ENCODE data around the gene AUH. TPM values are rescaled to one million over a fixed set of nuclear protein-coding genes. Genes with fewer than 3 reads are reported as not detected.

AUH gene
- total RNA-seq, 1 experiment from 2014 or later, result 21.7 TPM

- Histone ChIP-seq H4K8ac (replicated peaks; ENCODE audit: insufficient read length, low read depth, low read length) (no peak overlapping the region), H2AK5ac (ENCODE audit: insufficient read length, low read length) (no peak overlapping the region), H4K91ac (ENCODE audit: insufficient read length, low read depth, low read length) (no peak overlapping the region), H3K4me2 (ENCODE audit: insufficient read depth, insufficient read length, low read length) (no peak overlapping the region), H2BK12ac (ENCODE audit: insufficient read length, low read depth, low read length) (no peak overlapping the region), H2BK20ac (ENCODE audit: low read depth, low read length, poor library complexity, severe bottlenecking) (no peak overlapping the region), H3K79me1 (ENCODE audit: insufficient read depth, low read depth, low read length, poor library complexity, severe bottlenecking) (no peaks in the 10 kb centered on the region), H3K27ac (ENCODE audit: insufficient read length, low read depth, low read length) (no peak overlapping the region), H3K27me3 (ENCODE audit: insufficient read depth, low read length) (no peaks in the 10 kb centered on the region), H3K23me2 (ENCODE audit: insufficient read length, low read depth, low read length, poor library complexity, severe bottlenecking) (no peaks in the 10 kb centered on the region), H2BK5ac (ENCODE audit: insufficient read length, low read length) (no peak overlapping the region), H3K79me2 (ENCODE audit: insufficient read depth, low read length) (no peaks in the 10 kb centered on the region), H4K5ac (ENCODE audit: insufficient read length, low read depth, low read length) (no peak overlapping the region), H3K9ac (ENCODE audit: extremely low read depth, insufficient read length, low read length) (no peak overlapping the region), H2AFZ (ENCODE audit: low read length) (no peak overlapping the region), H3K4ac (ENCODE audit: low read depth, low read length) (no peak overlapping the region), H4K20me1 (ENCODE audit: control insufficient read depth, insufficient read depth, insufficient read length) (no peaks in the 10 kb centered on the region), H2BK15ac (ENCODE audit: low read depth, low read length) (no peak overlapping the region), H3T11ph (ENCODE audit: low read length) (no peak overlapping the region), H3K18ac (ENCODE audit: insufficient read length, low read depth, low read length) (no peak overlapping the region), H2BK120ac (ENCODE audit: low read depth, low read length, poor library complexity, severe bottlenecking) (no peak overlapping the region), H3K56ac (ENCODE audit: insufficient read length, low read depth, low read length) (no peak overlapping the region), H3K23ac (ENCODE audit: insufficient read length, low read depth, low read length) (no peak overlapping the region), H3K14ac (ENCODE audit: insufficient read depth, low read length) (no peak overlapping the region), H3K4me1 (ENCODE audit: insufficient read depth, low read length) (peaks cover 4% of the 10 kb centered on the region), H3K9me3 (ENCODE audit: control insufficient read depth, low read depth, low read length) (no peaks in the 10 kb centered on the region)
- Mint-ChIP-seq H3K27ac (no peak overlapping the region), H3K9me3 (no peaks in the 10 kb centered on the region), H3K4me1 (peaks cover 14 to 16% of the 10 kb centered on the region in 2 experiments), H3K36me3 (ENCODE audit: insufficient read depth in 1 of 3, low read depth in 3 of 3) (peaks cover 0 to 16% (median 9%) of the 10 kb centered on the region in 3 experiments; a peak in 5 of 7 replicates), H3K27me3 (ENCODE audit: low read depth) (no peaks in the 10 kb centered on the region), H3K4me3 (no peak overlapping the region)
- no peak for TF ChIP-seq CTCF (conservative IDR thresholded peaks at IDR 0.05)
- DNase-seq, result no peak
- WGBS (ENCODE audit: extremely low coverage, insufficient read length, low lambda C conversion rate), result no CpG with 5 or more reads among the region's 4 CpGs
Observed at GRCh38 chr9:91220021-91220420, 141.7 kb downstream of the AUH start.
